PFSK-1 (cell line): ENCODE results near the gene GARS1.

Experiments
- FOXP2 ChIP-seq: optimal IDR thresholded peaks from 2 replicates; pipeline ENCODE3; 2011; ENCODE audit warnings: borderline replicate concordance, control low read depth, inconsistent platforms; ENCODE audit not compliant: insufficient read depth; ENCODE audit errors: extremely low read length, extremely low read depth
- POLR2AphosphoS5 ChIP-seq: IDR thresholded peaks from 2 replicates; pipeline ENCODE4 v1.6.1; 2012; ENCODE audit warnings: low read depth, mild to moderate bottlenecking, control low read depth, low read length, moderate library complexity
- SIN3A ChIP-seq: IDR thresholded peaks from 2 replicates; pipeline ENCODE4 v1.6.1; 2012; ENCODE audit warnings: mild to moderate bottlenecking, low read length, moderate library complexity, borderline replicate concordance; ENCODE audit not compliant: insufficient read depth
- TAF1 ChIP-seq: IDR thresholded peaks from 2 replicates; pipeline ENCODE4 v1.6.1; 2012; ENCODE audit warnings: low read length, control low read depth, borderline replicate concordance; ENCODE audit not compliant: insufficient read depth
- TF ChIP-seq, protein P1 (sequence below), 2 experiments: IDR thresholded peaks; 2 replicates each; pipeline versions ENCODE4 v1.6.1 to v1.8.0; 2011 to 2012; ENCODE audit warnings: low read depth in 2 of 2, low read length in 2 of 2, control low read depth in 1 of 2, inconsistent platforms in 1 of 2, mild to moderate bottlenecking in 1 of 2, moderate library complexity in 1 of 2; ENCODE audit not compliant: insufficient read depth in 1 of 2

The GARS1 gene

DNA sequence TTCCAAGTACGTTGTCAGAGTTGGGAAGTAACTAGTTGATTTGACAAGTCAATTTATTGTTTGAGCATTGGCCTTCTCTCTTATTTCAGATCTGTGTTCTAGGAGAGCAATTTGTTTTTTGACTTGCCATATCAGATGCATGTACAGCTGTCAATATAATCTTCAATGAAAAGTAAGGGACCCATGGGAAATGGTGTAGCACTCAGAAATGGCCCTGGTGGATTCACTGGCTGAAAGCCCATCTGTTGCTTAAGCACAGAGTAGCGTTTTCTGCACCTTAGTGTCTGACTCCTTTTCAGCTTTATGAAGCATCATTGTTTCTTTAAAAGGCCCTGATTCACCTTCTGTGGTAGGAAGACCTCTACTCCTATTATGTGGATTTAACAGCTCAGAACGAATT is 10.2 kb downstream of the GARS1 start:
- TF ChIP-seq TAF1 (no peak), FOXP2 (no peak), SIN3A (no peak), POLR2AphosphoS5 (no peak)
- TF ChIP-seq, protein P1, sequence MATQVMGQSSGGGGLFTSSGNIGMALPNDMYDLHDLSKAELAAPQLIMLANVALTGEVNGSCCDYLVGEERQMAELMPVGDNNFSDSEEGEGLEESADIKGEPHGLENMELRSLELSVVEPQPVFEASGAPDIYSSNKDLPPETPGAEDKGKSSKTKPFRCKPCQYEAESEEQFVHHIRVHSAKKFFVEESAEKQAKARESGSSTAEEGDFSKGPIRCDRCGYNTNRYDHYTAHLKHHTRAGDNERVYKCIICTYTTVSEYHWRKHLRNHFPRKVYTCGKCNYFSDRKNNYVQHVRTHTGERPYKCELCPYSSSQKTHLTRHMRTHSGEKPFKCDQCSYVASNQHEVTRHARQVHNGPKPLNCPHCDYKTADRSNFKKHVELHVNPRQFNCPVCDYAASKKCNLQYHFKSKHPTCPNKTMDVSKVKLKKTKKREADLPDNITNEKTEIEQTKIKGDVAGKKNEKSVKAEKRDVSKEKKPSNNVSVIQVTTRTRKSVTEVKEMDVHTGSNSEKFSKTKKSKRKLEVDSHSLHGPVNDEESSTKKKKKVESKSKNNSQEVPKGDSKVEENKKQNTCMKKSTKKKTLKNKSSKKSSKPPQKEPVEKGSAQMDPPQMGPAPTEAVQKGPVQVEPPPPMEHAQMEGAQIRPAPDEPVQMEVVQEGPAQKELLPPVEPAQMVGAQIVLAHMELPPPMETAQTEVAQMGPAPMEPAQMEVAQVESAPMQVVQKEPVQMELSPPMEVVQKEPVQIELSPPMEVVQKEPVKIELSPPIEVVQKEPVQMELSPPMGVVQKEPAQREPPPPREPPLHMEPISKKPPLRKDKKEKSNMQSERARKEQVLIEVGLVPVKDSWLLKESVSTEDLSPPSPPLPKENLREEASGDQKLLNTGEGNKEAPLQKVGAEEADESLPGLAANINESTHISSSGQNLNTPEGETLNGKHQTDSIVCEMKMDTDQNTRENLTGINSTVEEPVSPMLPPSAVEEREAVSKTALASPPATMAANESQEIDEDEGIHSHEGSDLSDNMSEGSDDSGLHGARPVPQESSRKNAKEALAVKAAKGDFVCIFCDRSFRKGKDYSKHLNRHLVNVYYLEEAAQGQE (IDR thresholded peaks at IDR 0.05; ENCODE audit: insufficient read depth in 1 of 2, low read depth in 2 of 2, low read length in 2 of 2), result no peak

DNA sequence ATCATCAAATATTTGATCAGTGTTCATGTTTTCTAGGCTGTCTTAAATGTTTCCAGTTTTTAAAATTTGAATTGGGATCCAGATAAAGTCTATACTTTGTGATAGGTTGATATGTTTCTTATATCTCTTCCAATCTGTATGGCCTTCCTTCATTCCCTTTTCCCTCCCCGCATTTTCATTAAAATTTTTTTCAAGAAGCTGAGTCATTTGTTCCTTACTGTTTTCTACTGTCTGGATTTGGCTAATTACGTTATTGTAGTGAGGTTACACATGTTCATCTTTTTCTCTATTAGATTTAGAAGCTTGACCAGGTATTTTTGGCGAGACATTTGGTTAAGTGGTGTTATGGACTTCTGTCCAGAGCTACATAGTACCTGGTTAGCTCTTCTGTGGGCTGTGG is 11.2 kb downstream of the GARS1 start:
- no peak for TF ChIP-seq SIN3A
- no peak for TF ChIP-seq POLR2AphosphoS5
- TF ChIP-seq TAF1, result no peak
- no peak for TF ChIP-seq FOXP2
- TF ChIP-seq, protein P1 (IDR thresholded peaks at IDR 0.05; ENCODE audit: insufficient read depth in 1 of 2, low read depth in 2 of 2, low read length in 2 of 2), result no peak

DNA sequence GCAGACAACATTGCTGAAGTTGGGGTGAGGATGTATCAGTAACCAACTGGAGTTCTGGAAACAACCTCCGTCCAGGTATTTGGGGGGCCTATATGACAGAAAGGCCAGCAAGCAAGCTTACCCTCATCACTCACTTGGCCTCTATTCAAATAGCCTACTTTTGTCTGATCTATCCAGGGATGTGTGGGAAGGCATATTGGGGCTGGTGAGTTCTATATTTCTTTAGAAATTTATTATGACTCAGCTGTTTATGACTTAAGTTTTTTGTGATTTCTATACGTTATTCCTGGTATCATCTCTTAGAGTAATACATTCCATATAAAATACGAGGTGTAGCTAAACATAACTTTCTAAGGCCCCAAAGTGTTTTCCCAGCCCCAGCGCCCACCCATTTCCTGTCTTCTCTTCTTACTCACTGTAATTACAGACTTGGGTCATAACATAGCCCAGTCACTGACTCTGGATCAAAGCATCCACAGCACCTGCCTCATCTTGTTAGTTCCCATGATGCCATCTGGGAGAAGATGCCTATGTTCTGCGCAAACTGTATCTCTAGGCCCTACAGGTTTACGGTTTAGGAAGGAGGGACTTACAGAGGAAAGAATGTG is 18.1 kb downstream of the GARS1 start:
- TF ChIP-seq POLR2AphosphoS5 (no peak), FOXP2 (no peak), SIN3A (no peak), TAF1 (no peak)
- TF ChIP-seq, protein P1 (IDR thresholded peaks at IDR 0.05; ENCODE audit: insufficient read depth in 1 of 2, low read depth in 2 of 2, low read length in 2 of 2), result no peak

DNA sequence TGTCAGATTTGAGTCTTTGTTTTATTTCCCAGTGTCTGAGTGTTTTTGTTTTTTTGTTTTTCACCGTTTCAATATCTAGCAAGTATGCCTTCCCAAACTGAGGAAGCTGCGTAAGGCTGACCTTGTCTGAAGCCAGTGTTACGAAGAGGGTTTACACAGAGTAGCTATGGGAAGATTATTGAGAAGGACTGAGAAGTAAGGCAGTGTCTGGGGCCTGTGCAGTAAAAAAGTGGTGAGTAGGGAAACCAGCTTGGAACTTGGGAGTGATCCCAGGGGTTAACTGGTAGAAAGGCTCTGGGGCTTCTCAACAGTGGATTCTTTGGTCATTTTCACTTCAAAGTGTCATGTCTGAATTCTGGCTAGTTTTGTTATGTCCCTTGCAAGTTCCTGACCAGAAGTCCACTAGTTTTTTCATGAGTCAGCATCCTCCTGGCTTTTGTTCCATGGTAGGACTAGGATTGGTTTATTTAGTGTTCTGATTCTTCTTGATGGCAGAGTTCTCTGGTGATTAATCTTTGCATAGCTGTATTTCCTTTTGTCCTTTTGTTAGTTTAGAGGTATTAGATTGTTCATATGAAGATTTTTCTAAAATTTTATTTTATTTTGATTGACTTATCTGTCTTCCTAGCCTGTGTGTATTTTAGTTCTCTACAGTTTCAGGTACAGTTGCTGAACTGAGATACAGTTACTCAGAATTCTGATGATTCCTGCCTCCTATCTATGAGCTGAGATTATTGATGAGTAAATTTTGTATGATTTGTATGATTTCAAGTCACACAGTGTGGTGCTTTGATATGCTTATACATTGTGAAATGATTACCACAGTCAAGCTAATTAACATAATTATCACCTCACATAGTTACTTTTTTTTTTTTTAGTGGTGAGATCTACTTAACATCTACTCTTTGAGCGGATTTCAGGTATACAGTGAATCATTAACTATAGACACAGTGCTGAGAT is 19.0 kb downstream of the GARS1 start:
- TF ChIP-seq SIN3A, result no peak
- TF ChIP-seq, protein P1 (IDR thresholded peaks at IDR 0.05; ENCODE audit: insufficient read depth in 1 of 2, low read depth in 2 of 2, low read length in 2 of 2), result no peak
- no peak for TF ChIP-seq FOXP2
- TF ChIP-seq POLR2AphosphoS5, result no peak
